ENCODE measurements around the gene CBX2. TPM values are rescaled to one million over a fixed set of nuclear protein-coding genes. Genes with fewer than 3 reads are reported as not detected.

CBX2 gene
- total RNA-seq, 3 donors from 2014 or later (not counting 1 experiment from before 2014, with no cell fraction given) = 0.18 to 1.3 TPM; not detected in 1

DNA sequence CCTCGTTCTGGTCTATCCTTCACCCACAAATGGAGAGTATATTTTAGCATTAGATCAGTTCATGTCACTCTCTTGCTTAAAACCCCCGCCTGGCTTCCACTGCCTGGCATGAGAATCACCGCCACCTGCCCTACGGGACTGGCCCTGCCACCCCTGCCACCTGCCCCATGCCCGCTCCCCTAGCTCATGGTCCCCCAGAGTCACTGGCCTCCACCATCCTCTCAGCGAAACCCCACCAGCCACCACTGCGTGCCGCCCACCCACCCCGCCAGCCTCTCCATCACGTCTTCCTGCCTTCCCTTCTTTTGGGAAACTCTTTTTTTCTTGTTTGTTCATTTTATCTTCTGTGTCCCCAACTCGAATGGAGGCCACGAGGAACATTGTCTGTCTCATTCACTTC is 48.2 kb upstream of the CBX2 start:
- Histone ChIP-seq H3K4me3 (ENCODE audit: low read length) (no peak overlapping the region), H3K36me3 (ENCODE audit: control insufficient read depth, insufficient read depth, low read length) (no peaks in the 10 kb centered on the region), H3K9me3 (ENCODE audit: control insufficient read depth, insufficient read depth, low read length) (no peaks in the 10 kb centered on the region), H3K27ac (ENCODE audit: low read length) (no peak overlapping the region), H3K4me1 (ENCODE audit: control insufficient read depth, insufficient read depth, low read length) (peaks cover 27% of the 10 kb centered on the region), H3K27me3 (ENCODE audit: control insufficient read depth, insufficient read depth, low read length) (no peaks in the 10 kb centered on the region)
- H3K9me3 Mint-ChIP-seq = no peaks in the 10 kb centered on the region
- no peak overlapping the region for H3K27ac Mint-ChIP-seq
- no peaks in the 10 kb centered on the region for H3K36me3 Mint-ChIP-seq
- TF ChIP-seq, protein P1, sequence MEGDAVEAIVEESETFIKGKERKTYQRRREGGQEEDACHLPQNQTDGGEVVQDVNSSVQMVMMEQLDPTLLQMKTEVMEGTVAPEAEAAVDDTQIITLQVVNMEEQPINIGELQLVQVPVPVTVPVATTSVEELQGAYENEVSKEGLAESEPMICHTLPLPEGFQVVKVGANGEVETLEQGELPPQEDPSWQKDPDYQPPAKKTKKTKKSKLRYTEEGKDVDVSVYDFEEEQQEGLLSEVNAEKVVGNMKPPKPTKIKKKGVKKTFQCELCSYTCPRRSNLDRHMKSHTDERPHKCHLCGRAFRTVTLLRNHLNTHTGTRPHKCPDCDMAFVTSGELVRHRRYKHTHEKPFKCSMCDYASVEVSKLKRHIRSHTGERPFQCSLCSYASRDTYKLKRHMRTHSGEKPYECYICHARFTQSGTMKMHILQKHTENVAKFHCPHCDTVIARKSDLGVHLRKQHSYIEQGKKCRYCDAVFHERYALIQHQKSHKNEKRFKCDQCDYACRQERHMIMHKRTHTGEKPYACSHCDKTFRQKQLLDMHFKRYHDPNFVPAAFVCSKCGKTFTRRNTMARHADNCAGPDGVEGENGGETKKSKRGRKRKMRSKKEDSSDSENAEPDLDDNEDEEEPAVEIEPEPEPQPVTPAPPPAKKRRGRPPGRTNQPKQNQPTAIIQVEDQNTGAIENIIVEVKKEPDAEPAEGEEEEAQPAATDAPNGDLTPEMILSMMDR (IDR thresholded peaks at IDR 0.05) = no peak
- intact Hi-C loops (cut with micrococcal nuclease) = no loop called here
- DNase-seq = no peak
- H3K4me1 Mint-ChIP-seq = peaks cover 18 to 20% of the 10 kb centered on the region in 2 donors
- no peak for ATAC-seq
- 95% methylated on average over 12 of the region's 12 CpGs for WGBS (ENCODE audit: insufficient coverage)
- no peak overlapping the region for H3K4me3 Mint-ChIP-seq
- H3K27me3 Mint-ChIP-seq (ENCODE audit: low read depth in 2 of 2) = no peaks in the 10 kb centered on the region

GRCh38 chr17:79730437-79730768 is 47.5 kb upstream of the CBX2 start:
- Mint-ChIP-seq H3K27ac (no peak overlapping the region), H3K36me3 (no peaks in the 10 kb centered on the region), H3K9me3 (no peaks in the 10 kb centered on the region), H3K4me1 (peaks cover 18 to 20% of the 10 kb centered on the region in 2 donors), H3K27me3 (ENCODE audit: low read depth in 2 of 2) (no peaks in the 10 kb centered on the region), H3K4me3 (no peak overlapping the region)
- Histone ChIP-seq H3K27me3 (ENCODE audit: control insufficient read depth, insufficient read depth, low read length) (no peaks in the 10 kb centered on the region), H3K9me3 (ENCODE audit: control insufficient read depth, insufficient read depth, low read length) (no peaks in the 10 kb centered on the region), H3K36me3 (ENCODE audit: control insufficient read depth, insufficient read depth, low read length) (no peaks in the 10 kb centered on the region), H3K27ac (ENCODE audit: low read length) (no peak overlapping the region), H3K4me3 (ENCODE audit: low read length) (no peak overlapping the region), H3K4me1 (ENCODE audit: control insufficient read depth, insufficient read depth, low read length) (peaks cover 27% of the 10 kb centered on the region)
- intact Hi-C loops (cut with micrococcal nuclease) = no loop called here
- TF ChIP-seq, protein P1 (IDR thresholded peaks at IDR 0.05) = no peak
- 96% methylated on average over 5 of the region's 5 CpGs for WGBS (ENCODE audit: insufficient coverage)
- ATAC-seq (no peak), DNase-seq (no peak)

DNA sequence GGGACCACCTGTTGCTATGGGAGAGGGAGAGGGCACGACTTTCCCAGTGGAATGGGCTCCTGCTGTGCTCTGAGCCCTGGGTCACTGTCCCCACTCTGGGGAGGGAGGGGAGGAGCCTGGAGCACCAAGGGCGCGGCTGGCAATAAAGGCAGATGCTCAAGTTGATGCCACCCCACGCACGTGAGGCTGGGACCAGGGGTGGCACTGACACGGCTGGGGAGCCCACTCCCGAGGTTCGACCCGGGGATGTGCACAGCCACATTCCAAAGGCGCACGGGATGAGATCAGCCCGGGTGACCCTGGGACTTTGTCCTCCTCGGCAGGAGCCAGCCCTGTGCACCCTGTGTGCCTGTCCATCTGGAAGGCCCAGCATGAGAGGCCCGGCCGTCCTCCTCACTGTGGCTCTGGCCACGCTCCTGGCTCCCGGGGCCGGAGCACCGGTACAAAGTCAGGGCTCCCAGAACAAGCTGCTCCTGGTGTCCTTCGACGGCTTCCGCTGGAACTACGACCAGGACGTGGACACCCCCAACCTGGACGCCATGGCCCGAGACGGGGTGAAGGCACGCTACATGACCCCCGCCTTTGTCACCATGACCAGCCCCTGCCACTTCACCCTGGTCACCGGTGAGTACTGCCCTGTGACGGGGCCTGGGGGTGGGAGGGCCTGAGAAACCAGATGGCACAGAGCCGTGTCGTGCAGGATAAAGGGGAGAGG is 47.0 kb upstream of the CBX2 start, which contains the start of gene ENPP7:
ENPP7 (plus strand) TSS at position 175 of the 715 bp plus-strand sequence; CDS start at position 372, 197 bp downstream.
- H3K4me3 Mint-ChIP-seq = no peak within 1 kb of the TSS

More for the DNA sequence above, 47.0 kb upstream of the CBX2 start, which contains the start of gene ENPP7:
- Mint-ChIP-seq H3K4me1 (peaks cover 18 to 20% of the 10 kb centered on the region in 2 donors), H3K27ac (no peak within 1 kb of the TSS), H3K36me3 (no peaks in the 10 kb centered on the region), H3K9me3 (no peaks in the 10 kb centered on the region), H3K27me3 (ENCODE audit: low read depth in 2 of 2) (no peaks in the 10 kb centered on the region)
- intact Hi-C loops (cut with micrococcal nuclease) = no loop called here
- 90% methylated on average over 33 of the region's 33 CpGs for WGBS (ENCODE audit: insufficient coverage)
- no peaks in the 10 kb centered on the region for H3K27me3 ChIP-seq (ENCODE audit: control insufficient read depth, insufficient read depth, low read length)
- H3K36me3 ChIP-seq (ENCODE audit: control insufficient read depth, insufficient read depth, low read length) = no peaks in the 10 kb centered on the region
- H3K27ac ChIP-seq (ENCODE audit: low read length) = no peak within 1 kb of the TSS
- ATAC-seq = no peak
- TF ChIP-seq, protein P1 (IDR thresholded peaks at IDR 0.05) = no peak
- no peak within 1 kb of the TSS for H3K4me3 ChIP-seq (ENCODE audit: low read length)
- peaks cover 27% of the 10 kb centered on the region for H3K4me1 ChIP-seq (ENCODE audit: control insufficient read depth, insufficient read depth, low read length)
- no peak for DNase-seq
- no peaks in the 10 kb centered on the region for H3K9me3 ChIP-seq (ENCODE audit: control insufficient read depth, insufficient read depth, low read length)
